Left hindlimb (tissue), 1 donor: ENCODE results near the gene SOCS3.
A peak's percentile ranks its signal among the peaks of the same experiment; 100 is the strongest.
"Not testable (repeated sequence)": the region's sequence is repeated elsewhere in the genome, so short reads cannot be mapped to it uniquely, and the experiment has no call there.

ENCODE experiments used
- DNase-seq: peaks from one replicate; pipeline ENCODE4 v3.0.0-alpha.2; 2018

SOCS3 gene

DNA sequence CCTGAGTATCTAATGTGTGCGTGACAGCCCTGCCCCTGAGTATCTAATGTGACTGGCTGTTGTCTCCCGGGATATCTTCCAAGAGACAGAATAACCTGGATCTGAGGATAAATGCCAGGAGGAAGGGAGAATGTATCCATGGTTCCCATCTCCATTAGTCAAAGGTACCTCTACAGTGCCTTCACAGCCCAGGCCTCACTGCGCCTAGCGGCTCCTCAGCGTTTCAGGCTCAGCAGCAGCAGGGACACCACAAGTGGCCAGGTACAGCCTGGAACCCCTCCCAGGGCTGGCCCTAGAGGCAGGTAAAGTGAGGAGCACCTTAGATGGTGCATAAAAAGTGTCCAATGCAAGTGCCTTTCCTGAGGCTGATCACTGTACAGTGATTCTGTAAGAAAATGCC is 32.0 kb downstream of the SOCS3 start:
- DNase-seq, result no peak

DNA sequence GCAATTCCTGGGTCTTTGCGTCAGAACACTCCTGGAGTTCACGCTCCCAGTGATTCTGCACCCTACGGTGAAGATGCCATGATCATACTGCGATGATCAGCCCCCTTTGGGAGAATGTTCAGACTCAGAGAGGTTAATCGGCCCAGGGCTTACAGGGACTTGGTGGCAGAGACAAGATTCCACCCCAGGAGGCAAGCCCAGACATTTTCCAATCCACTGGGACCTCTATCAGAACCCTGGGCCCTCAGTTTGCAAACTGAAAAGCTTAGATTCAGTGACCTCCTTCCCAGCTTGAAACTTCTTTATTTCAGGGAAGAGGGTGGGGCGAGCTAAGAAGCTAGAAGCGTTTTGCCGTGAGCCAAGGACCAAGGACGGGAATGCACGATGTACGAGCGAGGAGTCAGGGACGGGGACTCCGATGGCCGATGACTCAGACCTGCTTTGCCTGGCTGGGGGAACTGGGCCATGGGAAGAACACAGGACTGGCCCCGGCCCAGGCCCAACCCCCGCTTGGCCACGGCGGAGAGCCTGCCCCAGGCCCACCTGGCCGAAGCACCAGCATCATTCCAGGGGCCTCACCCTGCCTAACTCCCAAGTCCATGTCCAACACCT is 34.7 kb downstream of the SOCS3 start:
- peak; percentile 84 for DNase-seq

DNA sequence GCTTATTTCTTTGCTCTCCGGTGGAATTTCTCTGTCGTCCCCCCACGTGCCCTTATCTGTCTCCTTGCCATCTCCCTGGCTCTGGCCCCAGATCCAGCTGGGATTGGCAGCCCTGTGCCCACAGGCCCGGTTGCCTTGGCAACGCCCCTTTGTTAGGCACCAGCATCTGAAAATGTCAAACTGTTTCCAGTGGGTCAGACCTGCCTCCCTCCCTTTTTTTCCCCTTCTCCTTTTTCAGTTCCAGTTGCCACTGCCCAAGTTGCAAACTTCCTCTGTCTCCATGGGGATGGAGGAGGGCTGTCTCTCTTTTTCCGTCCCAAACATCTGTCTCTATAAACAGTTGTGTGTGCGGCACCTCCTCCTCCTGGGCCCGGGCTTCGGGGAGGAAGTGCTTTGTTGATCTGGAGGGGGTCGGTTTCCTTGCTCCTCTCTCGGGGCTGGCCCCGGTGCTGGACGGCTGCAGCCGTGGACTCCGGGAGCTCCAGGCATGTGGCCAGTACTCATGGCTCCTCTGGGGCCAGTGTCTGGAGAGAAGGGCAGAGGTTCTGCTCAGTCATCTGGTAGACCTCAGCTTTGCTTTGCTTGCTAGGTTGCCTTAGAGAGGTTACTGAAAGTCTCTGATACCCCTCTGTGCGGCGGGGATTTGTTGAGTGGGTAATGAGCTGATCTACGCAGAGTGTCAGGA is 35.3 kb downstream of the SOCS3 start:
- DNase-seq, result peak; percentile 97

- peak; percentile 64 for DNase-seq
Measured at GRCh38 chr17:78323826-78324390, 36.0 kb downstream of the SOCS3 start.

- DNase-seq, result no peak
Measured at GRCh38 chr17:78322858-78323455, 36.9 kb downstream of the SOCS3 start.

GRCh38 chr17:78322327-78322857 is 37.5 kb downstream of the SOCS3 start:
- DNase-seq, result no peak

- no peak for DNase-seq
Measured at GRCh38 chr17:78318843-78319242, 41.0 kb downstream of the SOCS3 start.

DNA sequence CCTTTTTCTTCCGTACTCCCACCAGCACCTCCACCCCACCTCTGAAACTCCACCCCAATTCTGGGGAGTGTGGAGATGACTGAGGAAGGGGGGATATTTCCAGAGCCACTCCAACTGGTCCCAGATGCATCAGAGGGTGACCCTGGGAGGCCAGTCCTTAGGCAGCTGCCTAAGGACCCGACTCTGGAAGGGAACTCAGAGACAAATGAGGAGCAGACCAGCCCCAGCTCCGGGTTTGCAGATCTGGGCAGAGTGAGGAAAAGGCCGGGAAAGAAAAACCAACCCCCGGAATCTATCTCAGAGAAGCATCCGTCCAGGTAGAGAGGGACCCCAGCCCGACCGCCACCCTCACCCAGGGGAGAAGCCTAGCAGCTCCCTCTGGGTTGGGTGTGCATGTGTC is 41.5 kb downstream of the SOCS3 start:
- no peak for DNase-seq

GRCh38 chr17:78317794-78318400 is 42.0 kb downstream of the SOCS3 start:
- DNase-seq, result no peak

- peak; percentile 75 for DNase-seq
Measured at GRCh38 chr17:78316867-78317789, 42.7 kb downstream of the SOCS3 start.

DNA sequence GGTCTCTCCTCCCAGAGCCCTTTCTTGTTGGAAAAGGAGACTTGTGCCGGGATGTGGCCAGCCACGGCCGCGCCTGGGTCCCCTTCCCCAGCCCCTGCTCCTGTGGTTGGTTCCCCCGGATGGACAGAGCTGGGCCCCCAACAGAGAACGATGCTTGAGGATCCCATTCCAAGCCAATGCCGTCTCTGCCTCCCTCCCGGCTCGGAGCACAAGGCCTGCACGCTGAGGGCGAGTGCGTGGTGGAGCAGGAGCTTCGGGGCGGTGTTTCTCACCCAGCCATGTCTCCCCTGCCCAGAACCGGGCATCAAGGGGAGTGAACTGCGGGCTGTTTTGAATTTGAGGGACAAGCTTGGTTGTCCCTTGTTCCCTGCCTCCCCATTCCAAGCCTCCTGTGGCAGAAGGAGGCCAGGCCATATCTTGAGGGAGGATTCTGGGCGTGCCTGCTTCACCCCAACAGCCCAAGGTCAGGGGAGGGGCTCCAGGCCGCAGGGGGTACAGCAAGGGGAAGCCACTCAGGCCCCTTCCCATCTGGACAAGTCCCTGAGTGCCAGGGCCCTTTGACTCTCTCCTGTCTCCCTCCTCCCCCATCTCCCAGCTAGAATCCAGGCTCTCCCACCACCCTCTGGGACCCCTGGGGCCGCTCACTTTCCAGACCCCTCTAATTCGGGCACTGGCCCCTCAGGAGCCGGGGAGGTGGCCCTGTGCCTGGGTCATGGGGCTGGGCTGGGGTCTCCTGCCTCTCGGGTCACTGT is 43.6 kb downstream of the SOCS3 start:
- no peak for DNase-seq

GRCh38 chr17:78315355-78316114 is 44.3 kb downstream of the SOCS3 start:
- peak; percentile 85 for DNase-seq

GRCh38 chr17:78314683-78315354 is 45.1 kb downstream of the SOCS3 start:
- DNase-seq, result no peak

DNA sequence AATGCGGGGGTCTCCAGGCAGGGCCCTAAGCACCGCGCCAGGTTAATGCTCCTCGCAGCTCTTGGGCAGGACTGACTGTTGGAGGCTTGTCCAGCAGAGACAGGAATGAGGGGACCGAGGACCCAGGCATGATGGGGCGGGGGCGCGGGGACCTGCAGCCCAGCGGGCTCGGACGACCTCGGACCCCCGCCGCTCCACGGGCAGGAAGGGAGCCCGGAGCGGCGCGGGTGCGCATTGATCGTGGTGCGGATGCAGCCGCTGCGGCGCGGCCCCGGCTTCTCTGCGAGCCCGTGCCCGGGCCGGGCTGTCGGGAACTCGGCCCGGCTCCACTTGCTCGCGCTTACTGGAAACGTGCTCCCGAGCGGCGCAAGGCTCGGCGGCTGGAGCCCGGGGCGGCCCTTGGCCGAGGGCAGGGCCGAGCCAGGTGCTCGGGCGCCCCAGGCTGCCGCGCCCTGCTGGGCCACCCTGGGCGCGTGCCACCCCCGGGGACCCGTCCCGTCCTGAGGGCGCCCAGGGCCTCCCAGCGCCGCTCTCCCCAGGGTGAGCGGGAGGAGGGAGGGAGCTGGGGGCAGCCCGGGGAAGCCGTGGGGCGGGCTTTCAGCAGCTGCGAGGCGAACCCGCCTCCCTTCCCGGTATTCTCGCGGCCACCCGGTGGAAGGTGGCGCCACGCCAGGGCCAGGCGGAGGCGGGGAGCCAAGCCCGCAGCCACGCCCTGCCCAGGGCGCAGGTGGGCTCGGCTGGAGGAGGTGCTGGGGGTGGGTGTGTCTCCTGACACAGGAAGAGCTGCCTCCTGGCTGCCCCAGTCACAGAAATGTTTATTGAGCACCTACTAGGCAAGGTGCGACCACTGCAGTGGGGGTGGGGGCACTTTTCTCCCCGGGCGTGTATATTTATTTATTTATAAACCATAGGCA is 45.9 kb downstream of the SOCS3 start:
- DNase-seq, result peak; percentile 81

DNA sequence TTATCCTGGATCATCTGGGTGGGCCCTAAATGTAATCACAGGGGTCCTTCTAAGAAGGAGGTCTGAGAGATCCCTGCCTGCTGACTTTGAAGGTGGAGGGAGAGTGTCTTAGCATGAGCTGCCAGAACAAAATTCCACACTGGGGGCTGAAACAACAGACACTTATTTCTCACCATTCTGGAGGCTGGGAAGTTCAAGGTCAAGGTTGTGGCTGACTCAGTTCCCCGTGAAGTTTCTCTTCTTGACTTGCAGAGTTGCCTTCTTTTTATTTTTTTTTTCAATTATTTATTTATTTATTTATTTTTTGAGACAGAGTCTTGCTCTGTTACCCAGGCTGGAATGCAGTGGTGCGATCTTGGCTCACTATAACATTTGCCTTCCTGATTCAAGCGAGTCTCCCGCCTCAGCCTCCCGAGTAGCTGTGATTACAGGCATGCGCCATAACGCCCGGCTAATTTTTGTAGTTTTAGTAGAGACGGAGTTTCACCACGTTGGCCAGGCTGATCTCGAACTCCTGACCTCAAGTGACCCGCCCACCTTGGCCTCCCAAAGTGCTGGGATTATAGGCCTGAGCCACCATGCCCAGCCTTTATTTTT is 50.1 kb downstream of the SOCS3 start:
- DNase-seq, result not testable (repeated sequence)

- no peak for DNase-seq
Measured at GRCh38 chr17:78307887-78308638, 51.8 kb downstream of the SOCS3 start.

DNA sequence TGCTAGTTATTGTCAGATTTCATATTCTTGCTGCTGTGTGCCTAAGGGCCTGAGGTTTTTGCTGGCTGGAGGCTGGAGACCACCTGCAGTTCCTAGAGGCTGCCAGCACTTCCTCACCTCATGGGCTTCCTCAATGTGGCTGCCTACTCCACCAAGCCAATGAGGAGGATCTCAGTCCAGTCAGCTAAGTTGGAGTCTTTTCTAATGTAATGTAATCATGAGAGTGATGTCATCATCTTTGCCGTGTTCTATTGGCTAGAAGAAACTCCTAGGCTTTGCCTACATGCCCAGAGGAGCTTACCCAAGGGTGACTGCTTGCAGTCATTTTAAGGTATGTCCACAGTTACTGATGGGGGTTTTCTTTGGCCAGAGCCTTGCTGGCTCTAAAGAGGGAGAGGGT is 53.0 kb downstream of the SOCS3 start:
- no peak for DNase-seq
